SK-N-MC (cell line): Measurements from ENCODE around the gene MRNIP.

Source experiments
- EZH2 ChIP-seq: fragments of 200-600 bp; sonication (generic); IDR thresholded peaks from one replicate; pipeline ENCODE4 v1.6.1; 2017; ENCODE audit warnings: antibody characterized with exemption
- FOXP2 ChIP-seq: optimal IDR thresholded peaks from 2 replicates; pipeline ENCODE3; 2011; ENCODE audit warnings: mild to moderate bottlenecking, moderate library complexity; ENCODE audit not compliant: insufficient read depth; ENCODE audit errors: extremely low read length, control extremely low read depth
- POLR2AphosphoS5 ChIP-seq: IDR thresholded peaks from 2 replicates; pipeline ENCODE4 v1.6.1; 2012; ENCODE audit warnings: mild to moderate bottlenecking, low read depth, low read length, borderline replicate concordance

DNA sequence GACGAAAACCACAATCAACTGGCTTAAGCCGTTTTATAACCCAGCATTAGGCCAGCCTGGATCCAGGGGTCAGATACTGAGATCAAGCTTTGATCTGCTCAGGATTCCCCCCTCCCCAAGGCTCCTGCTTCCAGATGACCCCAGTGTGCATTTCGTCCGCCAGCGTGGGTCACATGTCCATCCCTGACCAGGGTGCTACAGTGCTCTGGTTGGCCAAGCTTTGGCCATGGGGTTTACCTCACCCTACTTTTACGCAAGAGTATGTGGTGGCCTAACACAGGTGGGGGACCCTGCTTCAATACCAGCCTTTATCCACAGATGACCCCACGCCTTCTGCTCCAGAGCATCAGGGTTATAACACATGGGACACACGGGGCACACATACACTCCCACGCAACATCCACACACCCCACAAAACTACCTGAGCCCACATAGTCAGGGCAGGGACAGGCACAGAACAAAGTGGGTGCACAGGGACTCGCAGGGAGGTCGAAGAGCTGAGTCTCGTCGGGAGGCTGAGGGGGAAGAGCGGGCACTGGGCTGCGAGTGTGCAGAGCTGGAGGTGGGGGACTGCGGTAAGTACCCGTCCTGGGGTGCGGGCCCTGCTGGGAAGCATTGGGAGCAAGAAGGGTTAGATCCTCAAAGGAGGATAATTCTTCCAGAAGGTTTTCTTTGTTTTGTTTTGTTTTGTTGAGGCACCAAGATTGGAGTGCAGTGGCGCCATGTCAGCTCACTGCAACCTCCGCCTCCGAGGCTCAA, 42.9 kb downstream of the MRNIP start:
- TF ChIP-seq POLR2AphosphoS5 (no peak), EZH2 (no peak), FOXP2 (no peak)
